ENCODE data around the gene PLEK.
A peak's percentile ranks its signal among the peaks of the same experiment; 100 is the strongest.
"Not testable (repeated sequence)": the region's sequence is repeated elsewhere in the genome, so short reads cannot be mapped to it uniquely, and the experiment has no call there.

The PLEK gene

GRCh38 chr2:68441179-68441993 is 76.3 kb downstream of the PLEK start:
- H3K27me3 ChIP-seq (replicated peaks in 2 of 5; ENCODE audit: control insufficient read depth in 4 of 5, insufficient read depth in 5 of 5, low read length in 4 of 5), result no peaks in the 10 kb centered on the region
- no peak overlapping the region for H3K4me3 ChIP-seq (ENCODE audit: control insufficient read depth in 1 of 7, extremely low read depth in 1 of 7, insufficient read depth in 4 of 7, low read depth in 2 of 7, low read length in 6 of 7)
- H3K9me3 ChIP-seq (ENCODE audit: control extremely low read depth in 1 of 5, control insufficient read depth in 4 of 5, insufficient read depth in 2 of 5, low read depth in 1 of 5, low read length in 4 of 5), result no peaks in the 10 kb centered on the region
- CTCF ChIA-PET, result interaction anchor here (0.8 to 4.6 kb wide), 34 partner anchors 12 to 325 kb away, joined by 3 to 52 read pairs (median 5); partner anchors contain the start of genes CNRIP1 and PLEK
- DNase-seq, result peak; percentile 95 to 98 (median 98)
- H3K27ac ChIP-seq (ENCODE audit: insufficient read depth in 1 of 2, low read depth in 1 of 2, low read length in 2 of 2, poor library complexity in 1 of 2, severe bottlenecking in 2 of 2), result peak overlapping the region; percentile 0 to 62
- POLR2A ChIA-PET, result interaction anchor here (0.7 to 1.2 kb wide), 2 partner anchors 26 to 77 kb away, joined by 3 to 4 read pairs; partner anchors contain the start of gene PLEK
- no peaks in the 10 kb centered on the region for H3K36me3 ChIP-seq (ENCODE audit: control insufficient read depth in 4 of 4, insufficient read depth in 4 of 4, low read length in 3 of 4)
- 63% methylated on average over 3 of the region's 6 CpGs for whole genome bisulfite sequencing (ENCODE audit: insufficient coverage)
- H3K4me1 ChIP-seq (ENCODE audit: control extremely low read depth in 1 of 4, control insufficient read depth in 4 of 4, insufficient read depth in 4 of 4, low read length in 3 of 4), result peaks cover 10 to 26% (median 20%) of the 10 kb centered on the region in 4 experiments

DNA sequence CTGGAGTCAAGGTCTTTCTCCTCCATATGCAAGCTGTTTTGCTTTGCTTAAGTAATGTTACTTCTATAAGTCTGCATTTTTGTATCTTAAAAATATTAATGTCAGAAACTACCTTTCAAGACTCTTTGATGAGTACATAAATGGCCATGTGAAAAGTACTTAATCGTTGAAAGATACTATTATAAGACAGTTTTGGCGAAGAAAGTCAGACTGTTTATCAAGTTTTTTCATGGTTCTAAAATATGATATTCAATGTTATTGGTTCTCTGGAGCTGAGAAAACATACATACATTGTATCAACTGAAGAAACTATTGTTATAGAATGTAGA is 76.9 kb downstream of the PLEK start:
- no CpG with 5 or more reads among the region's 2 CpGs for WGBS (ENCODE audit: insufficient coverage)
- Histone ChIP-seq H3K36me3 (ENCODE audit: control insufficient read depth in 4 of 4, insufficient read depth in 4 of 4, low read length in 3 of 4) (no peaks in the 10 kb centered on the region), H3K4me1 (ENCODE audit: control extremely low read depth in 1 of 4, control insufficient read depth in 4 of 4, insufficient read depth in 4 of 4, low read length in 3 of 4) (peaks cover 10 to 26% (median 20%) of the 10 kb centered on the region in 4 experiments), H3K4me3 (ENCODE audit: control insufficient read depth in 1 of 7, extremely low read depth in 1 of 7, insufficient read depth in 4 of 7, low read depth in 2 of 7, low read length in 6 of 7) (no peak overlapping the region), H3K9me3 (ENCODE audit: control extremely low read depth in 1 of 5, control insufficient read depth in 4 of 5, insufficient read depth in 2 of 5, low read depth in 1 of 5, low read length in 4 of 5) (peaks cover 0 to under 1% (median 0%) of the 10 kb centered on the region in 5 experiments), H3K27me3 (replicated peaks in 2 of 5; ENCODE audit: control insufficient read depth in 4 of 5, insufficient read depth in 5 of 5, low read length in 4 of 5) (no peaks in the 10 kb centered on the region), H3K27ac (ENCODE audit: insufficient read depth in 1 of 2, low read depth in 1 of 2, low read length in 2 of 2, poor library complexity in 1 of 2, severe bottlenecking in 2 of 2) (no peak overlapping the region)
- ChIA-PET CTCF (interaction anchor here (0.8 to 4.6 kb wide), 24 partner anchors 12 to 325 kb away, joined by 3 to 52 read pairs (median 6); partner anchors contain the start of genes CNRIP1 and PLEK), POLR2A (interaction anchor here (0.7 to 1.2 kb wide), 2 partner anchors 27 to 77 kb away, joined by 3 to 4 read pairs; partner anchors contain the start of gene PLEK)
- DNase-seq, result no peak

DNA sequence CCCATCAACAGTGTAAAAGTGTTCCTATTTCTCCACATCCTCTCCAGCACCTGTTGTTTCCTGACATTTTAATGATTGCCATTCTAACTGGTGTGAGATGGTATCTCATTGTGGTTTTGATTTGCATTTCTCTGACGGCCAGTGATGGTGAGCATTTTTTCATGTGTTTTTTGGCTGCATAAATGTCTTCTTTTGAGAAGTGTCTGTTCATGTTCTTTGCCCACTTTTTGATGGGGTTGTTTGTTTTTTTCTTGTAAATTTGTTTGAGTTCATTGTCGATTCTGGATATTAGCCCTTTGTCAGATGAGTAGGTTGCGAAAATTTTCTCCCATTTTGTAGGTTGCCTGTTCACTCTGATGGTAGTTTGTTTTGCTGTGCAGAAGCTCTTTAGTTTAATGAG is 81.3 kb downstream of the PLEK start:
- H3K9me3 ChIP-seq (ENCODE audit: control extremely low read depth in 1 of 5, control insufficient read depth in 4 of 5, insufficient read depth in 2 of 5, low read depth in 1 of 5, low read length in 4 of 5), result peaks cover 0 to 19% (median 8%) of the 10 kb centered on the region in 5 experiments
- WGBS (ENCODE audit: insufficient coverage), result no CpG with 5 or more reads among the region's 3 CpGs
- H3K4me3 ChIP-seq (ENCODE audit: control insufficient read depth in 1 of 7, extremely low read depth in 1 of 7, insufficient read depth in 4 of 7, low read depth in 2 of 7, low read length in 6 of 7); H3K27ac ChIP-seq (ENCODE audit: insufficient read depth in 1 of 2, low read depth in 1 of 2, low read length in 2 of 2, poor library complexity in 1 of 2, severe bottlenecking in 2 of 2); DNase-seq; CTCF ChIA-PET; POLR2A ChIA-PET; H3K36me3 ChIP-seq (ENCODE audit: control insufficient read depth in 4 of 4, insufficient read depth in 4 of 4, low read length in 3 of 4); H3K27me3 ChIP-seq (replicated peaks in 2 of 5; ENCODE audit: control insufficient read depth in 4 of 5, insufficient read depth in 5 of 5, low read length in 4 of 5); H3K4me1 ChIP-seq (ENCODE audit: control extremely low read depth in 1 of 4, control insufficient read depth in 4 of 4, insufficient read depth in 4 of 4, low read length in 3 of 4): not testable (repeated sequence)
